SK-N-MC (cell line): Measurements from ENCODE around the gene MIA3.

Experiments
- EZH2 ChIP-seq: fragments of 200-600 bp; sonication (generic); IDR thresholded peaks from one replicate; pipeline ENCODE4 v1.6.1; 2017; ENCODE audit warnings: antibody characterized with exemption
- POLR2AphosphoS5 ChIP-seq: IDR thresholded peaks from 2 replicates; pipeline ENCODE4 v1.6.1; 2012; ENCODE audit warnings: mild to moderate bottlenecking, low read depth, low read length, borderline replicate concordance

- TF ChIP-seq EZH2 (no peak), POLR2AphosphoS5 (no peak)
Observed at GRCh38 chr1:222632749-222633148, 14.9 kb downstream of the MIA3 start.
